SU-DHL-6 (cell line): ENCODE measurements around the gene RSRC2.

ENCODE experiments used
- H2AFZ ChIP-seq: fragments of 200-600 bp; sonication (generic); 2 replicates; pipeline ENCODE4 v1.6.1; 2014; ENCODE audit warnings: low read depth, mild to moderate bottlenecking, moderate library complexity, mixed read lengths, antibody characterized with exemption, low read length; ENCODE audit not compliant: severe bottlenecking
- H3F3A ChIP-seq: fragments of 200-600 bp; shearing (Covaris generic); 2 replicates; pipeline ENCODE4 v1.6.0; 2016; ENCODE audit warnings: antibody characterized with exemption, mild to moderate bottlenecking; ENCODE audit not compliant: insufficient read depth
- H3K27ac ChIP-seq: fragments of 200-600 bp; sonication (generic); 2 replicates; pipeline ENCODE4 v1.5.1; 2016; ENCODE audit warnings: low read depth, mild to moderate bottlenecking, low read length, moderate library complexity, mixed read lengths
- H3K27me3 ChIP-seq: fragments of 200-600 bp; sonication (generic), shearing (Covaris generic); 2 replicates; pipeline ENCODE4 v1.6.0; 2014; ENCODE audit warnings: mild to moderate bottlenecking, low read length
- H3K36me3 ChIP-seq: fragments of 200-600 bp; sonication (generic); 2 replicates; pipeline ENCODE4 v1.6.1; 2014; ENCODE audit warnings: mild to moderate bottlenecking, low read length, mixed read lengths
- H3K4me2 ChIP-seq: fragments of 300-600, 200-600 bp; shearing (Covaris generic), sonication (generic); 2 replicates; pipeline ENCODE4 v1.6.0; 2014; ENCODE audit warnings: low read length, low read depth, mild to moderate bottlenecking; ENCODE audit not compliant: poor library complexity, severe bottlenecking
- H3K4me3 ChIP-seq: fragments of 200-600 bp; sonication (generic); 2 replicates; pipeline ENCODE4 v1.5.1; 2014; ENCODE audit warnings: antibody characterized with exemption, low read length, mild to moderate bottlenecking, mixed read lengths; ENCODE audit not compliant: insufficient read depth, poor library complexity, severe bottlenecking
- H3K79me2 ChIP-seq: fragments of 200-600 bp; sonication (generic); 2 replicates; pipeline ENCODE4 v1.6.1; 2014; ENCODE audit warnings: mild to moderate bottlenecking, low read length, moderate library complexity; ENCODE audit not compliant: insufficient read depth
- H3K9ac ChIP-seq: fragments of 200-600 bp; sonication (generic); 2 replicates; pipeline ENCODE4 v1.7.0; 2014; ENCODE audit warnings: mild to moderate bottlenecking, low read length
- H3K9me2 ChIP-seq: fragments of 200-600 bp; sonication (generic); replicated peaks from 2 replicates; pipeline ENCODE4 v1.6.1; 2014; ENCODE audit warnings: low read length; ENCODE audit not compliant: insufficient read depth
- H3K9me3 ChIP-seq: fragments of 200-600 bp; sonication (generic); 2 replicates; pipeline ENCODE4 v1.6.1; 2014; ENCODE audit warnings: low read length, mixed read lengths; ENCODE audit not compliant: insufficient read depth
- H4K20me1 ChIP-seq: fragments of 200-600 bp; sonication (generic); 2 replicates; pipeline ENCODE4 v1.6.1; 2014; ENCODE audit warnings: low read depth, mild to moderate bottlenecking, antibody characterized with exemption, low read length, moderate library complexity, mixed read lengths
- CTCF ChIP-seq: fragments of 200-600 bp; sonication (generic); IDR thresholded peaks from one replicate; pipeline ENCODE4 v1.5.1; 2017; ENCODE audit warnings: antibody characterized with exemption, mild to moderate bottlenecking, low read length, moderate library complexity; ENCODE audit not compliant: insufficient read depth, poor library complexity, severe bottlenecking
- EZH2phosphoT487 ChIP-seq: fragments of 200-600 bp; sonication (generic), shearing (Covaris generic); conservative IDR thresholded peaks from 2 replicates; pipeline ENCODE4 v1.6.1; 2018; ENCODE audit warnings: mild to moderate bottlenecking, antibody characterized with exemption, low read length, moderate library complexity, mixed read lengths

Gene RSRC2

DNA sequence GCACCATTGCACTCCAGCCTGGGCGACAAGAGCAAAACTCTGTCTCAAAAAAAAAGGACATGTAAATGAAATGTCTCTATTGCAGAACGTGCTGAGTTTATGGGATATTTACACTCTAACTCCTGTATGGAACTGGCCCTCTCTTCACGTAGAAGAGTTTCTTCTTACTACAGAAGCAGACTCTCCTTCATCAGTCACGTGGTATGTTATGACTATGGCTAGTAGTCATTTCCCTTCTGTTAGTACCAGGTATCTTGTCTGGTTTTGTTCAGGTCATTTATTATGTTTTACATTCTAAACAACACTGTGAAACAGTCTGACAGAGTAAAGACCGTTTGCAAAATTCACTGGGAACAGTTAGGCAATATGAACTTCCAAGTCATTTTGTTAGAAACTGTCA is 20.6 kb upstream of the RSRC2 start:
- Histone ChIP-seq H3F3A (peaks cover 14% of the 10 kb centered on the region), H3K4me3 (no peak overlapping the region), H3K9me2 (no peaks in the 10 kb centered on the region), H3K9me3 (no peaks in the 10 kb centered on the region), H3K4me2 (no peak overlapping the region), H3K9ac (no peak overlapping the region), H3K36me3 (peaks cover 55% of the 10 kb centered on the region), H2AFZ (no peak overlapping the region), H3K27me3 (no peaks in the 10 kb centered on the region), H4K20me1 (no peaks in the 10 kb centered on the region), H3K27ac (no peak overlapping the region), H3K79me2 (no peaks in the 10 kb centered on the region)
- TF ChIP-seq CTCF, result no peak
- no peak for TF ChIP-seq EZH2phosphoT487

GRCh38 chr12:122545855-122546254 is 19.1 kb upstream of the RSRC2 start:
- no peaks in the 10 kb centered on the region for H3K9me2 ChIP-seq
- peaks cover 51% of the 10 kb centered on the region for H3K36me3 ChIP-seq
- H3K9ac ChIP-seq, result no peak overlapping the region
- H3F3A ChIP-seq, result peaks cover 14% of the 10 kb centered on the region
- no peaks in the 10 kb centered on the region for H3K27me3 ChIP-seq
- H3K79me2 ChIP-seq, result 0 out of 2 replicates have a peak, but pooled peaks cover under 1% of the 10 kb centered on the region
- no peak overlapping the region for H3K4me2 ChIP-seq
- H2AFZ ChIP-seq, result no peak overlapping the region
- H4K20me1 ChIP-seq, result no peaks in the 10 kb centered on the region
- H3K27ac ChIP-seq, result no peak overlapping the region
- no peak overlapping the region for H3K4me3 ChIP-seq
- H3K9me3 ChIP-seq, result no peaks in the 10 kb centered on the region
- TF ChIP-seq EZH2phosphoT487 (no peak), CTCF (no peak)

DNA sequence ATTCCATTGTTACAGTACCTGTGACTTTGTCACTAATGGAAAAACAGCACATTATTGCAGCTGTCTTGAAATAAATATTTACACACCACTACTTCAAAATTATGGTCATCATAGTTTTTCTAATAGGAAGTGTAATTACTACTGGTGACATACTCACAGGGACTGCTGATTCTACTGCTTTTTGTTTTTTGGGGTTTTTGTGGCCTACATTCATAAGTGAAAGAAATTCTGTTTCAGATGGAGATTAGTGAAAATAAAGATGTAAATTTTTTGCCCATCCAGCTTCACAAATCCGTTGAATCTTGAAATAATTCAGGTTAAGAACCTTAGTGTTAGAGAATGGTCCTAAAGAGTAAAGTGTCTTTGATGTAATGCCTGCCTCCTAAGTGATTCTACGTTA is 17.8 kb upstream of the RSRC2 start:
- H3K9me2 ChIP-seq, result no peaks in the 10 kb centered on the region
- peaks cover 14% of the 10 kb centered on the region for H3F3A ChIP-seq
- H3K9me3 ChIP-seq, result no peaks in the 10 kb centered on the region
- H3K4me2 ChIP-seq, result no peak overlapping the region
- H3K79me2 ChIP-seq, result 0 out of 2 replicates have a peak, but pooled peaks cover 3% of the 10 kb centered on the region
- H2AFZ ChIP-seq, result no peak overlapping the region
- no peak for TF ChIP-seq CTCF
- TF ChIP-seq EZH2phosphoT487, result no peak
- no peak overlapping the region for H3K4me3 ChIP-seq
- H3K36me3 ChIP-seq, result peaks cover 44% of the 10 kb centered on the region
- no peak overlapping the region for H3K27ac ChIP-seq
- H3K27me3 ChIP-seq, result no peaks in the 10 kb centered on the region
- H3K9ac ChIP-seq, result no peak overlapping the region
- H4K20me1 ChIP-seq, result no peaks in the 10 kb centered on the region

GRCh38 chr12:122538496-122538895 is 11.8 kb upstream of the RSRC2 start:
- no peak for TF ChIP-seq CTCF
- TF ChIP-seq EZH2phosphoT487, result no peak
- Histone ChIP-seq H3K4me3 (no peak overlapping the region), H3K79me2 (0 out of 2 replicates have a peak, but pooled peaks cover 8% of the 10 kb centered on the region), H3K27me3 (no peaks in the 10 kb centered on the region), H3K27ac (no peak overlapping the region), H3K9me2 (no peaks in the 10 kb centered on the region), H3K4me2 (no peak overlapping the region), H3K9ac (no peak overlapping the region), H3K36me3 (peaks cover 37% of the 10 kb centered on the region), H3F3A (no peaks in the 10 kb centered on the region), H4K20me1 (no peaks in the 10 kb centered on the region), H3K9me3 (no peaks in the 10 kb centered on the region), H2AFZ (no peak overlapping the region)
